Measurements from ENCODE around the gene ACACA. TPM values are rescaled to one million over a fixed set of nuclear protein-coding genes. Genes with fewer than 3 reads are reported as not detected.

The ACACA gene
- total and polyA plus RNA-seq, 2 experiments from 2014 or later, result 59.6 to 164 TPM

DNA sequence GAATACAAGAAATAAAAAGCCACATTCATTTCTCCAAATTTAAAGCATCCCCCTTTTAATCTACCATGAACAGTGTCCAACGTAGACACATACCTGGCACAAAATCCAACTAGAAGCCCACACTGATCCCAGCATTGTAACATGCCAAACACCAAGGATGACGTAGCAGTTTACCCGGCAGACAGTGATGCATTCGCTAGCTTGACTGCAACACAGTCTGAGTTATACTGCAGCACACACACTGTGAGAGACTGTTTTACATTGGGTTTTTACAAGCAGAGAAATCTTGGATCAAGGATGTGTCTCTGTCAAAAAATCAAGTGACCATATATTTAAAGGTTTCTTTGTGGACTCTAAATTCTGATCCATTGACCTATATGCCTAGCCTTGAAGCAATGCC, 105.3 kb downstream of the ACACA start:
- no peak overlapping the region for H3K4me3 ChIP-seq
- H3K36me3 ChIP-seq (ENCODE audit: insufficient read depth), result 0 out of 2 replicates have a peak, but pooled peaks cover 8% of the 10 kb centered on the region
- H3K4me3 Mint-ChIP-seq, result no peak overlapping the region
- peaks cover 7% of the 10 kb centered on the region for H4K20me1 ChIP-seq (replicated peaks; ENCODE audit: insufficient read depth)
- DNase-seq (ENCODE audit: low spot score) (no peak), ATAC-seq (peak; percentile 60)
- H3K27ac ChIP-seq (ENCODE audit: low read depth), result peak overlapping the region; percentile 68
- H3K36me3 Mint-ChIP-seq (ENCODE audit: low read depth), result peaks cover 12% of the 10 kb centered on the region
- H3K4me1 ChIP-seq (ENCODE audit: insufficient read depth), result peaks cover 33% of the 10 kb centered on the region
- H3K4me2 ChIP-seq, result 0 out of 2 replicates have a peak overlapping the region, but pooled peaks have one; percentile 3
- H2AFZ ChIP-seq, result no peak overlapping the region
- no peaks in the 10 kb centered on the region for H3K9me3 Mint-ChIP-seq
- peaks cover 31% of the 10 kb centered on the region for H3K4me1 Mint-ChIP-seq
- no peaks in the 10 kb centered on the region for H3K9me2 ChIP-seq (ENCODE audit: insufficient read depth)
- peaks cover 5% of the 10 kb centered on the region for H3K27me3 Mint-ChIP-seq (ENCODE audit: insufficient read depth, low read depth, poor library complexity)
- TF ChIP-seq, protein P1, sequence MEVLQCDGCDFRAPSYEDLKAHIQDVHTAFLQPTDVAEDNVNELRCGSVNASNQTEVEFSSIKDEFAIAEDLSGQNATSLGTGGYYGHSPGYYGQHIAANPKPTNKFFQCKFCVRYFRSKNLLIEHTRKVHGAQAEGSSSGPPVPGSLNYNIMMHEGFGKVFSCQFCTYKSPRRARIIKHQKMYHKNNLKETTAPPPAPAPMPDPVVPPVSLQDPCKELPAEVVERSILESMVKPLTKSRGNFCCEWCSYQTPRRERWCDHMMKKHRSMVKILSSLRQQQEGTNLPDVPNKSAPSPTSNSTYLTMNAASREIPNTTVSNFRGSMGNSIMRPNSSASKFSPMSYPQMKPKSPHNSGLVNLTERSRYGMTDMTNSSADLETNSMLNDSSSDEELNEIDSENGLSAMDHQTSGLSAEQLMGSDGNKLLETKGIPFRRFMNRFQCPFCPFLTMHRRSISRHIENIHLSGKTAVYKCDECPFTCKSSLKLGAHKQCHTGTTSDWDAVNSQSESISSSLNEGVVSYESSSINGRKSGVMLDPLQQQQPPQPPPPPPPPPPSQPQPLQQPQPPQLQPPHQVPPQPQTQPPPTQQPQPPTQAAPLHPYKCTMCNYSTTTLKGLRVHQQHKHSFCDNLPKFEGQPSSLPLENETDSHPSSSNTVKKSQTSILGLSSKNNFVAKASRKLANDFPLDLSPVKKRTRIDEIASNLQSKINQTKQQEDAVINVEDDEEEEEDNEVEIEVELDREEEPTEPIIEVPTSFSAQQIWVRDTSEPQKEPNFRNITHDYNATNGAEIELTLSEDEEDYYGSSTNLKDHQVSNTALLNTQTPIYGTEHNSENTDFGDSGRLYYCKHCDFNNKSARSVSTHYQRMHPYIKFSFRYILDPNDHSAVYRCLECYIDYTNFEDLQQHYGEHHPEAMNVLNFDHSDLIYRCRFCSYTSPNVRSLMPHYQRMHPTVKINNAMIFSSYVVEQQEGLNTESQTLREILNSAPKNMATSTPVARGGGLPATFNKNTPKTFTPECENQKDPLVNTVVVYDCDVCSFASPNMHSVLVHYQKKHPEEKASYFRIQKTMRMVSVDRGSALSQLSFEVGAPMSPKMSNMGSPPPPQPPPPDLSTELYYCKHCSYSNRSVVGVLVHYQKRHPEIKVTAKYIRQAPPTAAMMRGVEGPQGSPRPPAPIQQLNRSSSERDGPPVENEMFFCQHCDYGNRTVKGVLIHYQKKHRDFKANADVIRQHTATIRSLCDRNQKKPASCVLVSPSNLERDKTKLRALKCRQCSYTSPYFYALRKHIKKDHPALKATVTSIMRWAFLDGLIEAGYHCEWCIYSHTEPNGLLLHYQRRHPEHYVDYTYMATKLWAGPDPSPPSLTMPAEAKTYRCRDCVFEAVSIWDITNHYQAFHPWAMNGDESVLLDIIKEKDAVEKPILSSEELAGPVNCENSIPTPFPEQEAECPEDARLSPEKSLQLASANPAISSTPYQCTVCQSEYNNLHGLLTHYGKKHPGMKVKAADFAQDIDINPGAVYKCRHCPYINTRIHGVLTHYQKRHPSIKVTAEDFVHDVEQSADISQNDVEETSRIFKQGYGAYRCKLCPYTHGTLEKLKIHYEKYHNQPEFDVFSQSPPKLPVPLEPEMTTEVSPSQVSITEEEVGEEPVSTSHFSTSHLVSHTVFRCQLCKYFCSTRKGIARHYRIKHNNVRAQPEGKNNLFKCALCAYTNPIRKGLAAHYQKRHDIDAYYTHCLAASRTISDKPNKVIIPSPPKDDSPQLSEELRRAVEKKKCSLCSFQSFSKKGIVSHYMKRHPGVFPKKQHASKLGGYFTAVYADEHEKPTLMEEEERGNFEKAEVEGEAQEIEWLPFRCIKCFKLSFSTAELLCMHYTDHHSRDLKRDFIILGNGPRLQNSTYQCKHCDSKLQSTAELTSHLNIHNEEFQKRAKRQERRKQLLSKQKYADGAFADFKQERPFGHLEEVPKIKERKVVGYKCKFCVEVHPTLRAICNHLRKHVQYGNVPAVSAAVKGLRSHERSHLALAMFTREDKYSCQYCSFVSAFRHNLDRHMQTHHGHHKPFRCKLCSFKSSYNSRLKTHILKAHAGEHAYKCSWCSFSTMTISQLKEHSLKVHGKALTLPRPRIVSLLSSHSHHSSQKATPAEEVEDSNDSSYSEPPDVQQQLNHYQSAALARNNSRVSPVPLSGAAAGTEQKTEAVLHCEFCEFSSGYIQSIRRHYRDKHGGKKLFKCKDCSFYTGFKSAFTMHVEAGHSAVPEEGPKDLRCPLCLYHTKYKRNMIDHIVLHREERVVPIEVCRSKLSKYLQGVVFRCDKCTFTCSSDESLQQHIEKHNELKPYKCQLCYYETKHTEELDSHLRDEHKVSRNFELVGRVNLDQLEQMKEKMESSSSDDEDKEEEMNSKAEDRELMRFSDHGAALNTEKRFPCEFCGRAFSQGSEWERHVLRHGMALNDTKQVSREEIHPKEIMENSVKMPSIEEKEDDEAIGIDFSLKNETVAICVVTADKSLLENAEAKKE (CRISPR knock-in tag; IDR thresholded peaks at IDR 0.05), result no peak
- TF ChIP-seq POLR2AphosphoS5 (IDR thresholded peaks at IDR 0.05; ENCODE audit: low read depth) (no peak), EZH2phosphoT487 (IDR thresholded peaks at IDR 0.05; ENCODE audit: unreplicated experiment) (no peak), ZNF331 (CRISPR knock-in tag; IDR thresholded peaks at IDR 0.05; ENCODE audit: low read depth) (no peak), STAT1 (IDR thresholded peaks at IDR 0.05; ENCODE audit: unreplicated experiment) (no peak)
- TF ChIP-seq, protein P2, sequence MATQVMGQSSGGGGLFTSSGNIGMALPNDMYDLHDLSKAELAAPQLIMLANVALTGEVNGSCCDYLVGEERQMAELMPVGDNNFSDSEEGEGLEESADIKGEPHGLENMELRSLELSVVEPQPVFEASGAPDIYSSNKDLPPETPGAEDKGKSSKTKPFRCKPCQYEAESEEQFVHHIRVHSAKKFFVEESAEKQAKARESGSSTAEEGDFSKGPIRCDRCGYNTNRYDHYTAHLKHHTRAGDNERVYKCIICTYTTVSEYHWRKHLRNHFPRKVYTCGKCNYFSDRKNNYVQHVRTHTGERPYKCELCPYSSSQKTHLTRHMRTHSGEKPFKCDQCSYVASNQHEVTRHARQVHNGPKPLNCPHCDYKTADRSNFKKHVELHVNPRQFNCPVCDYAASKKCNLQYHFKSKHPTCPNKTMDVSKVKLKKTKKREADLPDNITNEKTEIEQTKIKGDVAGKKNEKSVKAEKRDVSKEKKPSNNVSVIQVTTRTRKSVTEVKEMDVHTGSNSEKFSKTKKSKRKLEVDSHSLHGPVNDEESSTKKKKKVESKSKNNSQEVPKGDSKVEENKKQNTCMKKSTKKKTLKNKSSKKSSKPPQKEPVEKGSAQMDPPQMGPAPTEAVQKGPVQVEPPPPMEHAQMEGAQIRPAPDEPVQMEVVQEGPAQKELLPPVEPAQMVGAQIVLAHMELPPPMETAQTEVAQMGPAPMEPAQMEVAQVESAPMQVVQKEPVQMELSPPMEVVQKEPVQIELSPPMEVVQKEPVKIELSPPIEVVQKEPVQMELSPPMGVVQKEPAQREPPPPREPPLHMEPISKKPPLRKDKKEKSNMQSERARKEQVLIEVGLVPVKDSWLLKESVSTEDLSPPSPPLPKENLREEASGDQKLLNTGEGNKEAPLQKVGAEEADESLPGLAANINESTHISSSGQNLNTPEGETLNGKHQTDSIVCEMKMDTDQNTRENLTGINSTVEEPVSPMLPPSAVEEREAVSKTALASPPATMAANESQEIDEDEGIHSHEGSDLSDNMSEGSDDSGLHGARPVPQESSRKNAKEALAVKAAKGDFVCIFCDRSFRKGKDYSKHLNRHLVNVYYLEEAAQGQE (IDR thresholded peaks at IDR 0.05; ENCODE audit: unreplicated experiment), result no peak
- TF ChIP-seq, protein P3, sequence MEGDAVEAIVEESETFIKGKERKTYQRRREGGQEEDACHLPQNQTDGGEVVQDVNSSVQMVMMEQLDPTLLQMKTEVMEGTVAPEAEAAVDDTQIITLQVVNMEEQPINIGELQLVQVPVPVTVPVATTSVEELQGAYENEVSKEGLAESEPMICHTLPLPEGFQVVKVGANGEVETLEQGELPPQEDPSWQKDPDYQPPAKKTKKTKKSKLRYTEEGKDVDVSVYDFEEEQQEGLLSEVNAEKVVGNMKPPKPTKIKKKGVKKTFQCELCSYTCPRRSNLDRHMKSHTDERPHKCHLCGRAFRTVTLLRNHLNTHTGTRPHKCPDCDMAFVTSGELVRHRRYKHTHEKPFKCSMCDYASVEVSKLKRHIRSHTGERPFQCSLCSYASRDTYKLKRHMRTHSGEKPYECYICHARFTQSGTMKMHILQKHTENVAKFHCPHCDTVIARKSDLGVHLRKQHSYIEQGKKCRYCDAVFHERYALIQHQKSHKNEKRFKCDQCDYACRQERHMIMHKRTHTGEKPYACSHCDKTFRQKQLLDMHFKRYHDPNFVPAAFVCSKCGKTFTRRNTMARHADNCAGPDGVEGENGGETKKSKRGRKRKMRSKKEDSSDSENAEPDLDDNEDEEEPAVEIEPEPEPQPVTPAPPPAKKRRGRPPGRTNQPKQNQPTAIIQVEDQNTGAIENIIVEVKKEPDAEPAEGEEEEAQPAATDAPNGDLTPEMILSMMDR (conservative IDR thresholded peaks at IDR 0.05; ENCODE audit: low read depth in 2 of 2), result no peak
- TF ChIP-seq, protein P4, sequence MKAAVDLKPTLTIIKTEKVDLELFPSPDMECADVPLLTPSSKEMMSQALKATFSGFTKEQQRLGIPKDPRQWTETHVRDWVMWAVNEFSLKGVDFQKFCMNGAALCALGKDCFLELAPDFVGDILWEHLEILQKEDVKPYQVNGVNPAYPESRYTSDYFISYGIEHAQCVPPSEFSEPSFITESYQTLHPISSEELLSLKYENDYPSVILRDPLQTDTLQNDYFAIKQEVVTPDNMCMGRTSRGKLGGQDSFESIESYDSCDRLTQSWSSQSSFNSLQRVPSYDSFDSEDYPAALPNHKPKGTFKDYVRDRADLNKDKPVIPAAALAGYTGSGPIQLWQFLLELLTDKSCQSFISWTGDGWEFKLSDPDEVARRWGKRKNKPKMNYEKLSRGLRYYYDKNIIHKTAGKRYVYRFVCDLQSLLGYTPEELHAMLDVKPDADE (IDR thresholded peaks at IDR 0.05), result no peak
- no peaks in the 10 kb centered on the region for H3K27me3 ChIP-seq (ENCODE audit: insufficient read depth)
- H3K79me2 ChIP-seq (replicated peaks; ENCODE audit: insufficient read depth), result peaks cover 86% of the 10 kb centered on the region
- H3F3A ChIP-seq (replicated peaks; ENCODE audit: low read depth), result no peaks in the 10 kb centered on the region
- H3K27ac Mint-ChIP-seq, result peak overlapping the region; percentile 95

Measured in GM23338 (cell line).